Stimulated activated CD4-positive, alpha-beta T cell treated with anti-CD3 and anti-CD28 coated beads, Interleukin-1b, Interleukin-23, amount 100 ng/mL, for 24 hours (primary cell): Measurements from ENCODE around the gene CRYL1.

Experiments
- DNase-seq, 4 experiments: peaks; one replicate each; pipeline ENCODE4 v3.0.0-alpha.2; 2020; ENCODE audit warnings: low read depth in 4 of 4, low spot score in 1 of 4

Gene CRYL1

DNA sequence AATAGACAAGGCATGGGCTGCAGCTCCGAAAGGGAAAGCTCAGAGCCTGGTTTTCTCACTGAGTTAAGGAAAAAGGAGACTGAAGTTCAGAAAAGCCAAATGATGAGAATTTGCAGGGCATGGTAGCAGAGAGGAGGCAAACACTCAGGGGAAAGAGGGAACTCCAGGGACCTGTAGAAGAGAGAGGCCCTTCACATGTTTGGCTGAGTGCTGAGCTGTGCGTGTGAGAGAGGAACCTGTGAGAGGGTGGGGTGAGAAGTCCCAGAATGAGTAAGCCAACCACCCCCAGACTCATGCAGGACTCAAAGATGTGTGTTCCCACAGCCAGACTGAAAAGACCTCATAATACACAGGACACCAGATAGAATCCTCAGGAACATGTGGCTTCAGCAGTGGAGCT, 2.8 kb upstream of the CRYL1 start:
- DNase-seq, result no peak

DNA sequence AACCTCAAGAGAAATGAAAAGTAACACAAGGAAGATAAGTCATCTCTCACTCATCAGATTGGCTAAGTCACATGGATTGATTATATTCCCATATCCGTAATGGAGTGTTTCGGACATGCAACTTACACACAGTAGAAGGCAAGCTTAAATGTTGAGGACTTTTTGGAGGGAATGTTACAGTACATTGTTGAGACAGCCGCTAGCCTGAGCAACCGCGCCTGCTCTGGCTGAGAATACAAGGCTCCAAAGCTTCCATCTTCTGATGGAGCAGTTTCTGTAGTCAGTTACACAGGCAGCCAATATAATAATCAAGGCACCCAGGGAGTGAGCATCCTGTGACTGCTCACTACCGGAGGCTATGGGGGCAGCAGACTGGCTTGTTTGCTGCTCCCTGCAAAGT, 1.0 kb upstream of the CRYL1 start:
- DNase-seq, result no peak

DNA sequence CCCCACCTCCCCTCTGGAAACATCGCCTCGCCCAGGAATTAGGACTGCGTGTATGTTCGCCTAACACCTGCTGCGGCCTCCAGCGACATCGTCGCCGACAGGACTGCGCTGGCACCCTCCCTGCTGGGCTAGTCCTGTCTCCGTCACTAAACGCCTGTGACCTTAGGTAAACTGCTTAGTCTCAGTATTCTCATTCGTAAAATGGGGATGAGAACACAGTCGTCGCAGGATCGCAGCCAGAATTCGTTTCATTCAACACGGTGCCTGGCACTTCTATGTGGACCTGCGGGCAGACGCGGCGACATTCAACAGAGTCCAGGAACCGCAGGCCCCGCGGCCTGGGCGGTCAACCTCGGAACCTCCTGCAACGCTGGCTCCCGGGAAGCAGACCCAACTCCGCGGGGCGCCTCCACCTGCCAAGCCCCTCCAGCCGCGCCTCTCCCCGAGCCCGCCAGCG, 485 bp downstream of the CRYL1 start:
- DNase-seq, result peak in 2 of 4 experiments; percentile 1 to 13

DNA sequence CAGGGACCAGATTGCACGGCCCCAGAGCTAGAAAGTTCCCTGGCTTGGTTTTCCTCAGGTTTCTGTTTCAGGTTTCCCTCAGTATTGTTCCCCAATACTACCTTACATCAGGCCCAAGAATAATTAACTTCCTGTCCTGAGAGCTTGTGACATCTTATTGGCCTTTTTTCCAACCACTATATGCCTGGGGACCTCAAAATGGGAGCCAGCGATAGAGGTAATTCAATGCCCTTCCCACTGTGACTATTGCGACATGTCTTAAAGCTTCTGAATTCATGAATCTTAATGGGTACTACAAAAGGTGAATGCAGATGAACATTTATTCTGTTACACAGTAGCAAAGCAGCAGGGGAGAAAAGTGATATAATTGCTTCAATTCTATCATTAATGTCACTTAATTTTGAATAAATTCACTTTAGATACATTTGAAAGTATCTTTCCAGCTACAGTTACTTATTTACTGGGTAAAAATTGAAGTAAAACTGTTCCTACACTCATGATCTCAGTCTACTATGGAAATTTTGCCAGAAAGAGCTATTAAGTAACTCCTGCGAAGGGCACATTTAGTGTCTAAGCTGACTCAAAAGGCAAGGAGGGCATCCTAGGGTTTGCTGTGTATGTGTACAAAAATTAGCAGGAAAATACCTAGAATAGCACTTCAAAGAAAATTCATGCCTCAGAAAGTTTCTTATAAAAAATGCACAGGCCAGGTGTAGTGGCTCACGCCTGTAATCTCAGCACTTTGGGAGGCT, 4.1 kb downstream of the CRYL1 start:
- DNase-seq, result no peak

DNA sequence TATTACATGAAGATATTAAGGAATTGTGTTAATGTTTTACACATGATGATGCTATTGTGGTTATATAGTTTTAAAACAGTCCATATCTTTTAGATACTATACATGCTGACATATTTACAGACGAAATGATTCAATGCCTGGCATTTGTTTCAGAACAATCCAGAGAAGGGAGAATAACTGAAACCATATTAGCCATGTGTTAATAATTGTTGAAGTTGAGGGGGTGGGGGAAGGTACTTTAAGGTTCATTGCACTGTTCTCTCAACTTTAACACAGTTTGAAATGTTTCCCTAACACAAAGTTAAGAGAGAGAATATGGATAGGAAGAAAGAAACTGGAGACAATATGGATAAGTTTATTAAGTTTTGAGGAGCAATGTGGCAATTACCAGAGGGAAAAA, 5.8 kb downstream of the CRYL1 start:
- DNase-seq, result no peak

DNA sequence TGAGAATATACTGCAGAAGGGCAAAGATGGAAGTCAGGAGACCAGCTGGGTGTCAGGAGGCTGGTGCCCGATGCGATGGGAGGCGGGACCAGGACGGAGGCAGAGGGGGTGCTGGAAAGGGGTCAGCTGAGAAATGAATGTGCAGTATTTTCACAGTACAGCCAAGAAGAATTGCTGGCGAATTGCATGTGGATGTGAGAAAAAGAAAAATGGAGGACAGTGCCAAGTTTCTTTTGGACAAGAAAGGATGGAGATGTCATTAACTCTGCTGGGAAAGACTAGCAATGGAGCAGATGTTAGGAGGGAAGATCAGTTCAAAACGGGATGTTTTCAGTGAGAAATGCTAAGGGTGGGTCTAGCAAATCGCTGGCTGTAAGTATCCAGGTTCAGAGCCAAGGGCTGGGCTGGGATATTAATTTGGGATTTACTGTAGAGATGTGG, 7.0 kb downstream of the CRYL1 start:
- DNase-seq, result no peak

DNA sequence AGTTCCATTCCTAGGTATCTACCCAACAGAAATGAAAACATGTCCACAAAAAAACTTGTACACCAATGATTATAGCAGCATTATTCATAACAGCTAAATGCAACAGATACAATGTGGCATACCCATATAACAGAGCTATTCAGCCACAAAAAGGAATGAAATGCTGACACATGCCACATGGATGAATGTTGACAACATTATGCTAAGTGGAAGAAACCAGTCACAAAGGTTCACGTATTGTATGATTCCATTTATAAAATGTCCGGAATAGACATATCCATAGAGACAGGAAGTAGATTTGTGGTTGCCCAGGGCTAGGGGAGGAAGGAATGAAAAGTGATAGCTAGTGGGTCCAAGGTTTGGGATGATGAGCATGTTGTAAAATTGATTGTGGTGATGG, 10.8 kb downstream of the CRYL1 start:
- DNase-seq, result no peak

DNA sequence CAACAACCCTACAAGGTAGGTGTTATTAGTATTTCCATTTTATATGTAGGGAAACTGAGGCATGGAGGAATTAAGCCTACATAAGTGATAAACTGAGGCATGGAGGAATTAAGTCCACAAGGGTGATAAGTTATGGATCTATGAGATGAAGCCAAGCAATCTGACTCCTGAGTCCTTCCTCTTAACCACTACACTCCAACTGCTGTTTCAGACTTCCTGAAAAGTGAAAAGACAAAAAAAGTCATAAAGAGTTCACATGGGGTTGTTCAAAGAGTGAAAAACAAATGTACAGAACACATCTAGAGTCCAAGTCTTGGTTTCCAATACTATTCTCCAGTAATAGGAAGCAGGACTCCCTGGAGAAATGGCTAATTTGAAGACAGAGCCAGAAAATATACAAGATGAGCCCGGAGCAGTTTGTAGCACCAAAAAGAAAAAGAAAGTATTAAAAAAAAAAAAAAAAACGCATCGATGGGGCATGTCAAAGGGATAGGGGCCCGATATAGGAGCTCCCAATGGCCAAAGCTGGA, 12.1 kb downstream of the CRYL1 start:
- DNase-seq, result no peak

DNA sequence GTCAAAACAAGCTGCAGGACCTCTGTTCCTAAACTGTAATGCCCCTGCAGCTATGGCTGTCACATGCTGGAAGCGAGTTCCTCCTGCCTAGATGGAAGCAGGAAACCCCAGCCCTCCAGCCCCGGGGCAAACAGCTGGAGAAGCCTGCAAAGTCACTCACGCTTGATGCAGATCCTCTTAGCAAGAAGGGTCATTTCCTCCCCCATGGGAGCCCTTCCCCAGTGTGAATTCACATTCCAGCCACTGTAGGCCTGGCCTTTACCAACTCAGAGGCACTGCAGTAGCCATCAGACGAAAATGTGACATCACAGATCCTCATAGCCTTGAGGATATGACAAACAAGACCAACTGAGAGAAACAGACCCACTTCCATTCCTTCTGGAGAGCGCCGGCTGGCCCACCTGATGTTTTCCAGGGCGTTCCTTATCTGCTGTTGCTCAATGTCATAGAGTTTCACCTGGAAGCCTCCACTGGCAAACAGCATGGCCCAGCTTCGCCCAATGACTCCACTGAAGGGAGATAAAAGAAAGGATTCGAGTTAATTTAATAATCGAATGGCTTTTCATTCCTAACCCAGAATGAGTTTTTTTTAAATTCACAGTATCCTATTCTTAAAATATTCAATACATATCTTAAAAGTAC, 13.5 kb downstream of the CRYL1 start:
- DNase-seq, result no peak

DNA sequence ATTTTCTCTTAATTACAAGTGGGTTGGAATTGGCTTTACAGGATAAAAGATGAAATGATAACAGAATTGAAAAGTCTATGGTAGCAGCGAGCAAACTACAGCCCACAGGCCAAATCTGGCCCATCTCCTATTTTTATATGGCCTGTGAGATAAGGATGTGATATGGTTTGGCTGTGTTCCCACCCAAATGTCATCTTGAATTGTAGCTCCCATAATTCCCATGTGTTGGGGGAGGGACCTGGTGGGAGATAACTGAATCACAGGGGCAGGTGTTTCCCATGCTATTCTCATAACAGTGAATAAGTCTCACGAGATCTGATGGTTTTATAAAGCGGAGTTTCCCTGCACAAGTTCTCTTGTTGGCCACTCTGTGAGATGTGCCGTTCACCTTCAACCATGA, 19.0 kb downstream of the CRYL1 start:
- DNase-seq, result no peak

DNA sequence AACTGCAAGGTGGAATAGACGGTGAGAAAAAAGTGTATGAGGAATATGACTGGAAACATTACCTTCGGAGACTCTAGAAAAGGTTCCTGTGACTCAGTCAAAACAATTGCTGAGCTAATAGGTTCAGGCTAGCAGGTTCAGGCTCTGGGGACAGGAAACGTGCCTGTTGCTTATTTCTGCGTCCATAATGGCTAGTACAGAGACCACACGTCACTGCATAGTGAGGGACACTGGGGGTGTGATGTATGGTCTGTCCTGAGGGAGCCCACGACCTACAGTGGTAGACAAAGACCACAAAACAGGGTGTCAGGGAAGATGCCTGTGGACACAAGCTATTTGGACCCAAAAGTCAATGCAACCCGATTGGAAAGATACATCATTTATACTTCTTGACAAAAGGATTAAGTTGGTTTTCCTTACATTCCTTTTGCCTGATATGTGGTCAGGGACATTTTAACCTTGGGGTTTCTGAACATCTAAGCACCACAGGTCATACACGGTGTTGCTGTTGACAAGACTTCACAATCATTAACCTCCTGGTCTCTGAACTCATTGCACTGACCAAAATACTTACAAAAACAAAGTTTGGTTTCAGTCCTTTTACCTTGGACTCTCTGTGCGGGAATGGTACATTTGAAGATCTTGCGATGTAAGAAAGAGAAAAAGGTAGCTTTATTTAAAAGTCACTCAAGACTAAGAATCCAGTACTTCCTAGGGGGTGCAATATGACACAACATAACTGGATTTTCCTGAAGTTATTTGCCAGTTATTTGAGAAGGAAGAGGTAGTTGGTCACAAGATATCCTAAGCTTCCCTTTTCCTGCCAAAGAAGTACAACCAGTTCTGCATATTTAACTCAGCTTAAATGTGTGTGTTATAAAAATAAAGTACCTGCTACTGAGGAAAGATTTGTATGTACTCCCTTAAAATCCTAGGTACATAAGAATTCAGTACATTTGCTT, 20.0 kb downstream of the CRYL1 start:
- no peak for DNase-seq

DNA sequence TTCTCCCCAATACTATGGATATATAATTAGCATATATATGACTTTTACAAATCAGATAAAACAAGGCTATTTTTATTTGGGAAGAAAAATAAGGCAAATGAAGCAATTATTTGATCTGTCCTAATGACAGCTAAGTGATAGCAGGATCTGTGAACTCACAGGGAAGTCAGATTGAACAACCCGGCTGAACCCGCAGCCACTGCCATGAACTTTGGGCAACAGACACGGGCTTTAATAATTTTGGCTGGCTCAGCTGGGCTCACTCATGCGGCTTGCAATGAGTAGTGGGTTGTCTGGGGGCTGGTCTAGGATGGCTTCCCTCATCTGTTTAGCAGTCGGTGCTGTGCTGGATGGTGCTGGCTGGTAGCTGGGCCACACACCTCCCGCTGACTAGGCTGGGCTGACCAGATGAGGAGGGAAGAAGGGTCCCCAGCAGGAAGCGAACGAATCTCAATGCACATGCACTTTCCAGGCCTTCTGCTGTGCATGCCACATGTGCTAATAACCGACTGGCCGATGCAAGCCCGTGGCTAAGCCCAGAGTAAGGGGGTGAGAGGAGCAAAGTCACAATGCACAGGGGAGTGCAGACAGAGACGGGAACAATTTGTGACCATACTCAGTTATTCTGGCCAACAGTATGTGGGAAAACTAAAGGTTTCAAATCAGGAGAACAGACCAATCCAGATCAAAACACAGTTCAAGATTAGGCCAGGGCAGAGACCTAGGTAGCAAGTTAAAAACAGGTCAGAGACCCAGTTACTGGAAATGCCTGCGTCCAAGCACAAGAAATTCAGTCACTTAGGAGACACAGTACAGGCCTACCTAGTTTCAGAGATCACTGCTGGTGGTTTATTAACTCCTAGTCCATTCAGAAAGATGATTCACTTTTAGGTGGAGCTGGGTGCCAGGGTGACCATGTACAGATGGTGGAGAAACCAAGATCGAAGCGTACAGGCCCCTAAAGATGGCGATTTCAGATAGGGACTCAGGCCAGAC, 22.3 kb downstream of the CRYL1 start:
- DNase-seq, result no peak

DNA sequence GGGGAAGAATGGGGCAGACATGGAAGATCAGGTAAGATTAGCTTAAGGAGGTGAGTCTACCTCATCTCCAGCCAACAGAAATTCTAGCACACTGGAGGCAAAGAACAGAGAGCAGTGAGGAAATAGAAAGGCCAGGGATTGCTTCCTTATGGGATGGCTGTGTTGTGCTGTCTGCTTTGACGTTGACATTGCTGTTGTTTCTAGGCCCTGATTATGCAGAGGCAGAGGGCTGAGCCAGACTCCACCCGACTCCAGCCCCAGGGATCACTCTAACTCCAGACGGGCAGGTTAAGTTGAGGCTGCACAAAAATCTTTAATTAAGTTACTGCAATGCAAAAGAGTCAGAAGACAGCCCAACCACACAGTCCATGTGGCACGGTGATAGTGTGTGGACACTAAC, 24.1 kb downstream of the CRYL1 start:
- DNase-seq, result no peak

DNA sequence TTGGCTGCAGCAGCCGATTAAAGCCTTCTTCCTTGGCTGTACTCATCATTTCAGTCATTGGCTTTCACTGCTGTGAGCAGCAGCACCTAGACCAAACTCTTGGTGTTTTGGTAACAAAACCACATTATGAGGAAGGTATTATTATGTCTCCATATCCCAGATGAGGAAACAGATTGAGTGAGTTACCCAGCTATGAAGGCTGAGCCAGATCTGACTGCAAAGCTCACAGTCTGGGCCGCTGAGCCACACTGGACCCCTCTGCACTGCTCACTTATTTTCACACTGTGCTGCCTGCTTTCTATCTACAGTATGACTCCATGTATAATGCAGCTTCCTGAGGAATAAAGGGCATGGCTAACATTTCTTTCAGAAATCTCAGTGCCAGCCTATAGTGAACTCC, 24.5 kb downstream of the CRYL1 start:
- no peak for DNase-seq

DNA sequence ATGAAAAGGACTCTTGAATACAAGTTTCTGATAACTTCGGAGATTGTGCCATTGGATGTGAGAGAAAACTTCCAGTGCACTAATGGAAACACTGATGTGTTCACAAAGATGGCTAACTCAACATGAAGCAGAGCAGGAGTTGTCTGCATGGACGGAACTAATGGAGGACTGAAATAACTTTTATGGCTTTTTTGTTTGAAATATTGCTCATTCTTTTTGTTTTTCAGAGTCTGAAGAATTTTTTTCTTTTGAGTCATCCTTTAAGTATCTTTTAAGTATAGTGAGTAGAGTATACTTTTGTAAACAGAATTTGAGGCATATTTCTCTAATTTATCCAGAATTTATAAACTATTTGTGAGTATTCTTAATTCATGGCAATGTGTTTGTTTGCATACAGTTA, 25.7 kb downstream of the CRYL1 start:
- no peak for DNase-seq

DNA sequence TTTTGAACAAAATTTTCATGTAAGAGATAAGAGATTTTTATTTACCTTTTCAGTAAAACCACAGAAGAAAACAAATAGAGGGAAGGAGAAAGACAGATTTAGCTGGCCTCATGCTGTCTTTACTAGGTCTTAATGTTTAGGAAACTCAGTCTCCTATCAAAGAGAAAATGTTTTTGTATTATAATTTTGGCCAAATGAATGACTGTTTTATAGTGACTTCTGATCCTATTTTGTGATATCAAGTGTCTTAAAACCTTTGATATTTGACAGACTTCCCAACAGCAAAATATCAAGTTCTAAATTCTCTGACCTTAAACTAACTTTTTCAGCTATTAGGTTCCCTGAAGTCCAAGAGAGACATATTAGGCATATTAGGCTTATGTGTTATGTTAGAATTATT, 27.0 kb downstream of the CRYL1 start:
- no peak for DNase-seq

DNA sequence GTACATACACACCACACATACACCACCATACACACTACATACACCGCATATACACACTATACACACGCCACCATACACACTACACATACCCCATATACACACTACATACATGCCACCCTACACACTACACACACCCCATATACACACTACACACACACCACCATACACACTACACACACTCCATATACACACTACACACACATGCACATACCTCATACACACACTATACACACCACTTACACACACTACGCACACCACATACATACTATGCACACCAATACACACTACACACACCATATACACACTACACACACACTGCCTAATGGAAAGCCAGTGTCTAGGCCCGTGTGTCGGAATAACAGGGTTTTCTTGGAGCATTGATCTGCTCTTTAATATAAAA, 27.5 kb downstream of the CRYL1 start:
- no peak for DNase-seq

DNA sequence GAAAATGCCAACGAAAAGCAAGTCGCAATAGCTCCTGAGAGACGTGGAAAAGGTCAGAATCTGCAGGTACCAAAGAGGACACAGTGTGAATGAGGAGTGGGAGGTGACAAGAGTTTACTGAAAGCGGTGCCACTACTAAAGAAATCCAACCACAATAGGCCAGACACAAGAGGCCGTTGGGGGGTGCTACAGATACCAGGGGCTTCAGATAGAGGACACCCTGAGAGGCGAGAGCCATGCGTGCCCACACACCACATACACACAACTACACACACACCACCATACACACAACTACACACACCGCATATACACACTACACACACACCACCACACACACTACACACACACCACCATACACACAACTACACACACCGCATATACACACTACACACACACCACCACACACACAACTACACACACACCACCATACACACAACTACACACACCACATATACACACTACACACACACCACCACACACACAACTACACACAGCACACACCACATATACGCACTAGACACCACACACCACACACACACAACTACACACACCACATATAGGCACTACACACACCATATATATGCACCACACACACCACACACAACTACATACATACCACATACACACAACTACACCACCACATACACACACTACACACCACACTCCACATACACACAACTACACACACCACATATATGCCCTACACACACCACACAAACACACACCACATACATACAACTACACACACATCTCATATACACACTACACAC, 28.5 kb downstream of the CRYL1 start:
- no peak for DNase-seq
